HG03135 (cell line): ENCODE measurements around the gene SLC27A5.
"Not testable (repeated sequence)": the region's sequence is repeated elsewhere in the genome, so short reads cannot be mapped to it uniquely, and the experiment has no call there.

ENCODE experiments used
- ATAC-seq: cut with Tn5 transposase; IDR thresholded peaks from one replicate; pipeline ENCODE4 v1.9.1; 2021; ENCODE audit warnings: mild to moderate bottlenecking, moderate library complexity; ENCODE audit not compliant: unreplicated experiment

SLC27A5 gene

GRCh38 chr19:58471736-58472135 is 40.1 kb downstream of the SLC27A5 start:
- ATAC-seq = no peak

GRCh38 chr19:58470837-58471543 is 40.8 kb downstream of the SLC27A5 start:
- ATAC-seq = not testable (repeated sequence)

- no peak for ATAC-seq
Observed at GRCh38 chr19:58469241-58470013, 42.4 kb downstream of the SLC27A5 start.

GRCh38 chr19:58468216-58468839 is 43.5 kb downstream of the SLC27A5 start:
- no peak for ATAC-seq

GRCh38 chr19:58466760-58467589 is 44.8 kb downstream of the SLC27A5 start, which contains the start of gene ZNF324:
ZNF324 (plus strand) TSS chr19:58467080; CDS start chr19:58469186, 2,106 bp downstream.
- ATAC-seq = peak; percentile 84

GRCh38 chr19:58466089-58466759 is 45.6 kb downstream of the SLC27A5 start:
- ATAC-seq = peak; percentile 23

GRCh38 chr19:58460039-58460438 is 51.8 kb downstream of the SLC27A5 start:
- no peak for ATAC-seq

GRCh38 chr19:58456111-58456510 is 55.7 kb downstream of the SLC27A5 start:
- ATAC-seq = no peak

- no peak for ATAC-seq
Observed at GRCh38 chr19:58455306-58455705, 56.5 kb downstream of the SLC27A5 start.

GRCh38 chr19:58453743-58454142 is 58.0 kb downstream of the SLC27A5 start:
- ATAC-seq = no peak

- ATAC-seq = peak; percentile 92
Observed at GRCh38 chr19:58451358-58452101, 60.3 kb downstream of the SLC27A5 start, which contains the start of gene ZNF324B. ZNF324B (plus strand) TSS chr19:58451622; CDS start chr19:58453702, 2,080 bp downstream.

- peak; percentile 9 for ATAC-seq
Observed at GRCh38 chr19:58450856-58451357, 60.9 kb downstream of the SLC27A5 start.

- not testable (repeated sequence) for ATAC-seq
Observed at GRCh38 chr19:58449980-58450379, 61.8 kb downstream of the SLC27A5 start.

GRCh38 chr19:58448860-58449259 is 62.9 kb downstream of the SLC27A5 start:
- not testable (repeated sequence) for ATAC-seq
